Mesodermal cell (in vitro differentiated cells): Measurements from ENCODE around the gene CNPY1.

Source experiments
- H3K27ac ChIP-seq: 2 replicates; pipeline ENCODE4 v1.7.0; 2013; ENCODE audit warnings: mild to moderate bottlenecking, low read depth, low read length, moderate library complexity; ENCODE audit not compliant: severe bottlenecking
- H3K36me3 ChIP-seq: 2 replicates; pipeline ENCODE4 v1.7.1; 2013; ENCODE audit warnings: mild to moderate bottlenecking, low read length, moderate library complexity; ENCODE audit not compliant: control insufficient read depth, insufficient read depth
- H3K4me1 ChIP-seq: one replicate; pipeline ENCODE4 v1.7.1; 2013; ENCODE audit warnings: mild to moderate bottlenecking, low read length; ENCODE audit not compliant: insufficient read depth, control insufficient read depth, poor library complexity, severe bottlenecking
- H3K4me3 ChIP-seq: 2 replicates; pipeline ENCODE4 v1.7.0; 2013; ENCODE audit warnings: low read length, control low read depth, mild to moderate bottlenecking; ENCODE audit not compliant: insufficient read depth, poor library complexity, severe bottlenecking; ENCODE audit errors: extremely low read depth
- H3K9me3 ChIP-seq: 2 replicates; pipeline ENCODE4 v1.7.1; 2013; ENCODE audit warnings: mild to moderate bottlenecking, low read length, moderate library complexity; ENCODE audit not compliant: control insufficient read depth
- WGBS, 2 experiments: methylation state at CpG; one replicate each; pipeline ENCODE4 v1.1.5; 2013; ENCODE audit warnings: missing lambda C conversion rate in 2 of 2; ENCODE audit not compliant: insufficient coverage in 2 of 2; 5-methylcytosine and 5-hydroxymethylcytosine counted together

Gene CNPY1

DNA sequence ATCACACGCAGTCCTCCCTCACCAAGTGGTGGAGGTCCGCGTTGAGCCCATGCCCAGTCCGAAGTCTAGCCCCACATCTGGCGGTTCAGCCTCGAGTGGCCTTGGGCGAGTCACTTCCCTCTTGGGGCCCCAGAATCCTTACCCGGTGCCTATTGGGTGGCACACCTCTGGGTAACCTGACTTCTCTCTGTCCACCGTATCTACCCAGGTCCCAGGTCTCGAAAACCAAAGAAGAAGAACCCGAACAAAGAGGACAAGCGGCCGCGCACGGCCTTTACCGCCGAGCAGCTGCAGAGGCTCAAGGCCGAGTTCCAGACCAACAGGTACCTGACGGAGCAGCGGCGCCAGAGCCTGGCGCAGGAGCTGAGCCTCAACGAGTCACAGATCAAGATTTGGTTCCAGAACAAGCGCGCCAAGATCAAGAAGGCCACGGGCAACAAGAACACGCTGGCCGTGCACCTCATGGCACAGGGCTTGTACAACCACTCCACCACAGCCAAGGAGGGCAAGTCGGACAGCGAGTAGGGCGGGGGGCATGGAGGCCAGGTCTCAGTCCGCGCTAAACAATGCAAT, 84.1 kb downstream of the CNPY1 start:
- WGBS, 2 experiments: 14 to 16% methylated on average over 27 to 30 of the region's 33 CpGs
- Histone ChIP-seq H3K4me3 (no peak overlapping the region), H3K9me3 (no peaks in the 10 kb centered on the region), H3K36me3 (no peaks in the 10 kb centered on the region), H3K27ac (no peak overlapping the region), H3K4me1 (peaks cover 3% of the 10 kb centered on the region)

DNA sequence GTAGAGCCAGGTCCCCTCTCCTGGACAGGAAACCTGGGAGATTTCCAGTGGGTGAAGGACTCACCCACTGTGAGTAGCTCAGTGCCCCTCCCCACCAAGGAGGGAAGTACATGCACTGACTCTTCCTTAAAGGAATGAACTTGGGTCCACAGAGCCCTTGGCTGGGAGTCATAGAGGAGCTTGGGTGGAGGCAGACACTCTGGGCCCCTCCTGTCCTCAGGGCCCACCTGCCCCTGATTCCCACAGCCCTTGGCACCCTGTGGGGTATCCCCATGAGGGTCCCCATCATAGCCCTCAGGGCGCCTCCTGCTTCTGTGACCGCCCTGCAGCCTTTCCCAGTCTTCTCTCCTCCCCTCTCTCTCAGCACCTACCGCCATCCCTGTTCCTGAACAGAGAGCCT, 84.7 kb downstream of the CNPY1 start:
- no peaks in the 10 kb centered on the region for H3K4me1 ChIP-seq
- H3K27ac ChIP-seq: no peak overlapping the region
- 20% methylated on average over 1 of the region's 3 CpGs; no CpG with 5 or more reads in 1 of the 2 experiments for WGBS, 2 experiments
- H3K9me3 ChIP-seq: no peaks in the 10 kb centered on the region
- no peak overlapping the region for H3K4me3 ChIP-seq
- H3K36me3 ChIP-seq: no peaks in the 10 kb centered on the region

DNA sequence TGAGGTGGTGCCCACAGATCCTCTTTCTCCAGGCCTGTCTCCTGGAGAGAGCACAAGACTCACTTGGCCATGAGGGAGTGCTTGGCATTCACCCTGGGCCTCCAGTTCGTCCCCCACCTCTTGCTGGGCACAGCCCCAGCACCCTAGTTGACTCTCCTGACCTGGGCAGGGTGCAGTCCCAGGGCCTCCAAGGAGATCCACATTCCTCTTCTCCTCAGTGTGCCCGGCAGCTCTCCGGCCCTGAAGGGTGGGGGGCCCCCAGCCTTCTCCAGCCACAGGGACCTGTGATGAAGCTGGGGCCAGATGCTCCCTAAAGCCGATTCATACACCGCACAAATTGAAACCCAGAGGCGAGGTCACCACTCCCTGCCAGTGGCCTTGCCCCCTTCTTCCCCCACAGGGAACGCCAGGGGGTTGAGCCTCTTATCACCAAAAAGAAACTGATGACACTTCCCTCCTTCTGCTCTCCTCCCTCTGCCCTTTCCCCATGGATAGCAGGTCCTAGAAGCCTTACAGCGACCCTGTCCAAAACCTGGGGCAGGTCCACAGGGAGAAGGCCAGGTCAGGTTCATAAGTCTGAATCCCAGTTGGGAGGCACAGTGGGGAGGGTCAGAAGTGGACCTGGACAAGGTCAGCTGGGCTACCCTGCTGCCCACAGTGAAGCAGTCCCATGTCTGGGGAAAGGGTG, 85.3 kb downstream of the CNPY1 start:
- Histone ChIP-seq H3K4me3 (no peak overlapping the region), H3K9me3 (no peaks in the 10 kb centered on the region), H3K36me3 (no peaks in the 10 kb centered on the region), H3K27ac (no peak overlapping the region), H3K4me1 (no peaks in the 10 kb centered on the region)
- WGBS, 2 experiments: 2 to 12% methylated on average over 7 to 8 of the region's 8 CpGs

DNA sequence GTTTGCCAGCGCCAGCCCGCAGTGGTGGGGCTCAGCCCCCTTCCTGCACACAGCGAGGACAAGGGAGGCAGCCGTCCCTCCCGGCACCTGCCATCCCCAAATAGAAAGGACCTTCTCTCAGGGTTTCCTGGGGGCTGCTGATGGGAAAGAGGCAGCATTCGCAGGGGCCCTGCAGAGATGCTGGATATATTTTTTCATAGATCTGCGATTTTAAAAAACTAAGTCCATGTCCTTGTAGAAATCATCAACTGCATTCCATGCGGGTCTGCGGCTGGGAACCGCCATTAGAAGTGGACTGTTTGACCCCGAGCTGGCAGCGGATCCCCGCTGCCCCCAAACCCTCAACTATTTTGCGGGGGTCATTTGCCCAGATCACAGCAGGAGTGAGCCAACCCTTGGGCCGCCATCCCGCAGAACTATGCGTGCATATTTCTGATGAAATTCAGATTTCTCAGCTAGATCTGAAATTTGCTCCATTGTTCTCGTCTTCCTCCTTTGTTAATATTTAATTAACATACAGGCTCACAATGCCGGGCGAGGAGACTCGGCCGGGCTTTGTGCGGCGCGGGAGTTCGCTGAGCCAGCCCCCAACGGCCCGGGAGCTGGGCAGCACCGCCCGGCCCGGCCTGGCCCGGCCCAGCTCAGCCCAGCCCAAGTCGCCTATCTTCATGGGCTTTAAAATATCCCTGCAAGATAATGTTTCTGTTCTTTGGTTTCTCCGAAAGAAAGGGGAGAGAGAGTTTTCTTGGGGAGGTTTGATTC, 86.5 kb downstream of the CNPY1 start:
- WGBS, 2 experiments: 1% methylated on average over 25 to 28 of the region's 34 CpGs
- Histone ChIP-seq H3K4me3 (peak overlapping the region; percentile 2), H3K4me1 (no peaks in the 10 kb centered on the region), H3K36me3 (no peaks in the 10 kb centered on the region), H3K9me3 (no peaks in the 10 kb centered on the region), H3K27ac (no peak overlapping the region)

DNA sequence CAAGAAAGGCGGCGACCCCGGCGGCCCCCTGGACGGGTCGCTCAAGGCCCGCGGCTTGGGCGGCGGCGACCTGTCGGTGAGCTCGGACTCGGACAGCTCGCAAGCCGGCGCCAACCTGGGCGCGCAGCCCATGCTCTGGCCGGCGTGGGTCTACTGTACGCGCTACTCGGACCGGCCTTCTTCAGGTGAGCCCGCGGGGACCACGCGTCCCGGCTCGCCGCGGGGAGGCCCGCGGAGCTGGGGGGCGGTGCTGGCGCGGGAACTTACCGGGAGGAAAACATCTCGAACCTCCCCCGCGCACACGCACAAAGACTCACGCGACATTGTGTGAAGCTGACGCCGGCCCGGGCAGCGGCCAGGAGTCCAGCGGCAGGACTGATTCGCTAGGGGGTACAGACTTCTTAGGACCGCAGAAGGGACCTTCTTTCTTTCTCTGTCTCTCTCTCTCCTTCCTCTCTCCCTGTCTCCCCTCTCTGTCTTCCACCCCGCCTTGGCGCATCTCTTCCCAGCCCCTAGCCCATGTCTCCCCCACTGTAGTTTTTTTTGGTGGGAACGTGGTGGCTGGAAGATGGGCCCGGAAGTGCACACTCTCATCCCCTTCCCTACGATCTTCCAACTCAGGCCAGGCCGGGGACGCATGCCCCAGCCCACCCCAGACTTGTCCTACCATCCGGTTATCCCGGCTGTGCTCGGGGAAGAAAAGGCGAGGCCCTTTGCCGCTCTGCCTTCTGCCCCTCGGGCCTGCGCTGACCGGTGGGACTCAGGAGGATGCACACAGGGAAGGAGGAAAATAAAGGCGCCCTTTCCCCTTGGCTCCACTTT, 87.3 kb downstream of the CNPY1 start:
- H3K4me1 ChIP-seq: peaks cover 3% of the 10 kb centered on the region
- no peaks in the 10 kb centered on the region for H3K36me3 ChIP-seq
- peak overlapping the region; percentile 11 for H3K4me3 ChIP-seq
- H3K27ac ChIP-seq: no peak overlapping the region
- no peaks in the 10 kb centered on the region for H3K9me3 ChIP-seq
- 0 to 1% methylated on average over 58 to 62 of the region's 68 CpGs for WGBS, 2 experiments

DNA sequence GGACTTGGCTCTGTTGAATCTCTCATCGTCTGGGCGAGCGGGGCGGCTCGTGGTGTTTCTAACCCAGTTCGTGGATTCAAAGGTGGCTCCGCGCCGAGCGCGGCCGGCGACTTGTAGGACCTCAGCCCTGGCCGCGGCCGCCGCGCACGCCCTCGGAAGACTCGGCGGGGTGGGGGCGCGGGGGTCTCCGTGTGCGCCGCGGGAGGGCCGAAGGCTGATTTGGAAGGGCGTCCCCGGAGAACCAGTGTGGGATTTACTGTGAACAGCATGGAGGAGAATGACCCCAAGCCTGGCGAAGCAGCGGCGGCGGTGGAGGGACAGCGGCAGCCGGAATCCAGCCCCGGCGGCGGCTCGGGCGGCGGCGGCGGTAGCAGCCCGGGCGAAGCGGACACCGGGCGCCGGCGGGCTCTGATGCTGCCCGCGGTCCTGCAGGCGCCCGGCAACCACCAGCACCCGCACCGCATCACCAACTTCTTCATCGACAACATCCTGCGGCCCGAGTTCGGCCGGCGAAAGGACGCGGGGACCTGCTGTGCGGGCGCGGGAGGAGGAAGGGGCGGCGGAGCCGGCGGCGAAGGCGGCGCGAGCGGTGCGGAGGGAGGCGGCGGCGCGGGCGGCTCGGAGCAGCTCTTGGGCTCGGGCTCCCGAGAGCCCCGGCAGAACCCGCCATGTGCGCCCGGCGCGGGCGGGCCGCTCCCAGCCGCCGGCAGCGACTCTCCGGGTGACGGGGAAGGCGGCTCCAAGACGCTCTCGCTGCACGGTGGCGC, 88.1 kb downstream of the CNPY1 start, which contains the start of gene EN2:
Gene EN2, plus strand, starts transcription at position 19 of the 767 bp plus-strand sequence. Its CDS starts 249 bp downstream, at position 268.
- 1% methylated on average over 71 to 76 of the region's 105 CpGs for WGBS, 2 experiments
- Histone ChIP-seq H3K36me3 (no peaks in the 10 kb centered on the region), H3K27ac (no peak within 1 kb of the TSS), H3K9me3 (no peaks in the 10 kb centered on the region), H3K4me1 (peaks cover 5% of the 10 kb centered on the region), H3K4me3 (peak within 1 kb of the TSS; percentile 18)

DNA sequence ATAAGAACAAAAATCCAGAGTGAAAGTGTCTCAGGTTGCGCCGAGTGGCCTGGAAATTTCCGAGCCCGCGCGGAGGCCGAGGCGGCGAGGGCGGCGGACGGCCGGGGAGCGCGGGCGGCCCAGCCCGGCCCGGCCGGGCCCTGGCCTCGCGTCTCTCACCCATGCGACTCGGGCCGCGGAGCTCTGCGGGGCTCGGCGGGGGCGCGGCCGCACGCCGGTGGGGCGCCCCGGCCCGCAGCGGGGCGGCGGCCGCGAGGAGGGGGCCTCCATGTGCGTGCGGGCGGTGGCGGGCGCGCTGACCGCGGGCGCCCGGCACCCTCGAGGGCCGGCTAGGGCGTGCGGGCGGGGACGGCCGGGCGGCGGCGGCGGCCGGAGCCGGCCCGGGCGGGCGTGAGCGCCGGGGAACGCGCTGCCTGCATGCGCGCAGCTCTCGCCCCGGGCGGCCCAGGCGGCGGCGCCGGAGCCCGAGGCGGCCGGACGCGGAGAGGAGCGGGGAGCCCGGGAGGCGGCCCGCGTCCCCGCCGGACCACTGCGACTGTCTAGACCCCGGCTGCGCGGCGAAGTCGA, 88.7 kb downstream of the CNPY1 start:
- Histone ChIP-seq H3K4me3 (peak overlapping the region; percentile 18), H3K4me1 (peaks cover 5% of the 10 kb centered on the region), H3K36me3 (no peaks in the 10 kb centered on the region), H3K9me3 (no peaks in the 10 kb centered on the region), H3K27ac (no peak overlapping the region)
- 0 to 1% methylated on average over 58 to 86 of the region's 98 CpGs for WGBS, 2 experiments

DNA sequence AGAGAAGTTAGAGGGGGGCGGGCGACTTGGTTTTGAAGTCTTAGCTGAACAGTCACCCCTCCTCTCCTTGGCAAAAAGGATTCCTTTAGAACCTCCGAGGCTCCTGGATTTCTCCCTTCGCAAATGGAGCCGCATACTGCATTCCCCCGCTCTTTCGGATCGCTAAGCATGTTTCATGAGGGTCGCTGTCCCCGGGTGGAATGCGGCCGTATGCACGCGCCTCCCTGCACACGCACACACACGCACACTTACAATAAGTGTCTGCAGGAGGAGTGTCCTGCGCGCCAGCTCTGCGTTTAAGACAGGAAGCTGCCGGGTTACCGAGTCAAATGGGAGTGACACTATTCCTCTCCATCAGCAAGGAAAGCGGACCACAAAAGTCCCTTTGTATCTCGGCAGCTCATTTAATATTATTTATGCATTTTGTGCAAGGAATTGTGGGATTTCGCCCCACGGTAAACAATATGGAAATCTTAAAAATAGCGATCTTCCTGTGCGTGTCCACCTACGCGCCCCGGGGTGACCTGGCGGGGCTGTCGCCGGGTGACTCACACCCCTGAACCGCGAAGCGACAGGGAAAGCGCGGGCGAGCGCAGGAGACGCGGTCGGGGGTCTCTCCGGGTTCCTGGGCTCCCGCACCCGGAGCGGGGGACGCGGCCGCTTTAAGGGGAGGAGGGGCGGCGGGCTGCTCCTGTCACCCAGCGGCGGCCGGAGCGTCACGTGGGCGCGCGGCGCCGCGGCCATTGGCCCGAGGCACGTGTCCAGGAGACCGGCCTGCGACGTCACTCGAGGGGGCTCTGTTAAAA, 89.4 kb downstream of the CNPY1 start:
- 1% methylated on average over 33 to 61 of the region's 69 CpGs for WGBS, 2 experiments
- H3K4me1 ChIP-seq: peaks cover 5% of the 10 kb centered on the region
- peak overlapping the region; percentile 18 for H3K4me3 ChIP-seq

More for the DNA sequence above, 89.4 kb downstream of the CNPY1 start:
- H3K27ac ChIP-seq: no peak overlapping the region
- H3K9me3 ChIP-seq: no peaks in the 10 kb centered on the region
- H3K36me3 ChIP-seq: no peaks in the 10 kb centered on the region
